Ishikawa (cell line): ENCODE results near the gene MAPRE3.

Source experiments
- CEBPB ChIP-seq: IDR thresholded peaks from 2 replicates; pipeline ENCODE4 v1.6.1; 2012
- EP300 ChIP-seq: IDR thresholded peaks from 2 replicates; pipeline ENCODE4 v1.6.1; 2012; ENCODE audit warnings: borderline replicate concordance
- TAF1 ChIP-seq: IDR thresholded peaks from 2 replicates; pipeline ENCODE4 v1.6.1; 2012; ENCODE audit warnings: low read depth, mild to moderate bottlenecking
- YY1 ChIP-seq: IDR thresholded peaks from 2 replicates; pipeline ENCODE4 v1.6.1; 2012; ENCODE audit warnings: low read depth
- TF ChIP-seq, protein P1 (sequence below): IDR thresholded peaks from 2 replicates; pipeline ENCODE4 v1.6.1; 2012

DNA sequence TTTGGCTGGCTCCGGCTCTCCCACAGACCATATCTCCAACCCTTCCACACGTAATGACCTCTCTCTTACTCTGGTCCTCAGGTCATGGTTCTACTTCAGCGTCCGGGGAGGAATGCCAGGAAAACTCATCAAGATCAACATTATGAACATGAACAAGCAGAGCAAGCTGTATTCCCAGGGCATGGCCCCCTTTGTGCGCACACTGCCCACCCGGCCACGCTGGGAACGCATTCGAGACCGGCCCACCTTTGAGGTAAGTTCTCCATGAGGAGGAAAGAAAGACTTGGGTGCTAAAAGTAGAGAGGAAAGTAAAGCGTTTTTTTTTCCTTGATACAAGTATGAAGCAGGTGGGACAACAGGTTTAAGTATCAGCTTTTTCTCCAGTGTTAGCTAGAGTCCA lies 82.9 kb downstream of the MAPRE3 start:
- TF ChIP-seq CEBPB (no peak), EP300 (no peak), TAF1 (no peak), YY1 (no peak)
- TF ChIP-seq, protein P1, sequence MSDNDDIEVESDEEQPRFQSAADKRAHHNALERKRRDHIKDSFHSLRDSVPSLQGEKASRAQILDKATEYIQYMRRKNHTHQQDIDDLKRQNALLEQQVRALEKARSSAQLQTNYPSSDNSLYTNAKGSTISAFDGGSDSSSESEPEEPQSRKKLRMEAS: no peak
